Lower leg skin (tissue), 3 donors: ENCODE data around the gene MAPK4.

Experiments
- POLR2A ChIP-seq, 2 donors: fragments of 450-650 bp; IDR thresholded peaks; one replicate each; pipeline ENCODE4 v1.6.1; 2016 to 2017; ENCODE audit warnings: antibody characterized with exemption in 2 of 2, mild to moderate bottlenecking in 1 of 2, moderate library complexity in 1 of 2
- TF ChIP-seq, protein P1 (sequence below), 3 donors: fragments of 450-650 bp; IDR thresholded peaks; one replicate each; pipeline ENCODE4 v1.5.1; 2016; ENCODE audit warnings: antibody characterized with exemption in 3 of 3, mild to moderate bottlenecking in 3 of 3, moderate library complexity in 2 of 3

DNA sequence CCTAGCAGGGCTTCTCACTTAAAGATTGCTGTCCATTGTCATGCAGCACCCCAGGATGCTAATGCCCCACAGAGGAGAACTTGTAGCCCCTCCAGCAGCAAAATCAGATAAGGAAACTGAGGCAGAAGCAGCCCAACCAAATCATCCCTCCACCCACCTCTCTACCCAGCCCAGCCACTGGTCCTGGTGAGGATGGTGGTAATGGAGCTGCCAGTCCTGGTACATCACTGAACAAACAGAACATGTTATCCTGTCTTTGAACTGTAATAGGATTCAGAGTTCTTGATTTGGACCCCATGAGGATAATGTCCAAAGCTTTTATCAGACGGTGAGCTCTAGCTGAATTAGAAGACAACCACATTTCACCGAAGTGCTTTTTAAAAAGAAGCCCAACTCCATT is 146.8 kb downstream of the MAPK4 start:
- TF ChIP-seq, protein P1, sequence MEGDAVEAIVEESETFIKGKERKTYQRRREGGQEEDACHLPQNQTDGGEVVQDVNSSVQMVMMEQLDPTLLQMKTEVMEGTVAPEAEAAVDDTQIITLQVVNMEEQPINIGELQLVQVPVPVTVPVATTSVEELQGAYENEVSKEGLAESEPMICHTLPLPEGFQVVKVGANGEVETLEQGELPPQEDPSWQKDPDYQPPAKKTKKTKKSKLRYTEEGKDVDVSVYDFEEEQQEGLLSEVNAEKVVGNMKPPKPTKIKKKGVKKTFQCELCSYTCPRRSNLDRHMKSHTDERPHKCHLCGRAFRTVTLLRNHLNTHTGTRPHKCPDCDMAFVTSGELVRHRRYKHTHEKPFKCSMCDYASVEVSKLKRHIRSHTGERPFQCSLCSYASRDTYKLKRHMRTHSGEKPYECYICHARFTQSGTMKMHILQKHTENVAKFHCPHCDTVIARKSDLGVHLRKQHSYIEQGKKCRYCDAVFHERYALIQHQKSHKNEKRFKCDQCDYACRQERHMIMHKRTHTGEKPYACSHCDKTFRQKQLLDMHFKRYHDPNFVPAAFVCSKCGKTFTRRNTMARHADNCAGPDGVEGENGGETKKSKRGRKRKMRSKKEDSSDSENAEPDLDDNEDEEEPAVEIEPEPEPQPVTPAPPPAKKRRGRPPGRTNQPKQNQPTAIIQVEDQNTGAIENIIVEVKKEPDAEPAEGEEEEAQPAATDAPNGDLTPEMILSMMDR (IDR thresholded peaks at IDR 0.05), result no peak
- no peak for TF ChIP-seq POLR2A (IDR thresholded peaks at IDR 0.05)
